Choroid plexus epithelial cell (primary cell): ENCODE data around the gene EIF4H.
"Not testable (repeated sequence)": the region's sequence is repeated elsewhere in the genome, so short reads cannot be mapped to it uniquely, and the experiment has no call there.

Experiments used
- DNase-seq: peaks from one replicate; pipeline ENCODE4 v3.0.0-alpha.2; 2010; ENCODE audit warnings: low read depth
- H3K4me3 ChIP-seq: 2 replicates; pipeline ENCODE4 v1.5.1; 2011; ENCODE audit warnings: low read depth, mild to moderate bottlenecking, control low read depth, low read length, moderate library complexity
- TF ChIP-seq, protein P1 (sequence below): conservative IDR thresholded peaks from 2 replicates; pipeline ENCODE4 v1.5.1; 2011; ENCODE audit warnings: low read depth, mild to moderate bottlenecking, control low read depth, inconsistent platforms, low read length, moderate library complexity

The EIF4H gene

DNA sequence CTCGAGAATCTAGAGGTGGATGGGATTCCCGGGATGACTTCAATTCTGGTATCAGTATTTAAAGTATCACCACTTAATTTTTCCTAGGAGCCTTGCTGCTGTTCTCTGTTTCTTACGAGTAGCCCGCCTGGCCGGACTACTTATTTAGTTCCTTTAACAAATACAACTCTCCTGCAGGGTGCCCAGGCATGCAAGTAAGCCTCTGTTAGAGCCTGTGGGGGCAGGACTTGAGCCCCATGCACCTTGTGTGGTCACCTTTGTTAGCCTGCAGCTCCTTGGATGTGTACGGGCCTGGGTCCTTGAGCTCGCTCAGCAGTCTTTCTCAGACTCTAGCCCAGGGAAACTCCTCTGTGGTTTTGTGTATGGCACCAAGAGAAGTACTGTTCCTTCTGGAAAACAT is 16.1 kb downstream of the EIF4H start:
- TF ChIP-seq, protein P1, sequence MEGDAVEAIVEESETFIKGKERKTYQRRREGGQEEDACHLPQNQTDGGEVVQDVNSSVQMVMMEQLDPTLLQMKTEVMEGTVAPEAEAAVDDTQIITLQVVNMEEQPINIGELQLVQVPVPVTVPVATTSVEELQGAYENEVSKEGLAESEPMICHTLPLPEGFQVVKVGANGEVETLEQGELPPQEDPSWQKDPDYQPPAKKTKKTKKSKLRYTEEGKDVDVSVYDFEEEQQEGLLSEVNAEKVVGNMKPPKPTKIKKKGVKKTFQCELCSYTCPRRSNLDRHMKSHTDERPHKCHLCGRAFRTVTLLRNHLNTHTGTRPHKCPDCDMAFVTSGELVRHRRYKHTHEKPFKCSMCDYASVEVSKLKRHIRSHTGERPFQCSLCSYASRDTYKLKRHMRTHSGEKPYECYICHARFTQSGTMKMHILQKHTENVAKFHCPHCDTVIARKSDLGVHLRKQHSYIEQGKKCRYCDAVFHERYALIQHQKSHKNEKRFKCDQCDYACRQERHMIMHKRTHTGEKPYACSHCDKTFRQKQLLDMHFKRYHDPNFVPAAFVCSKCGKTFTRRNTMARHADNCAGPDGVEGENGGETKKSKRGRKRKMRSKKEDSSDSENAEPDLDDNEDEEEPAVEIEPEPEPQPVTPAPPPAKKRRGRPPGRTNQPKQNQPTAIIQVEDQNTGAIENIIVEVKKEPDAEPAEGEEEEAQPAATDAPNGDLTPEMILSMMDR, result no peak
- no peak overlapping the region for H3K4me3 ChIP-seq
- no peak for DNase-seq

DNA sequence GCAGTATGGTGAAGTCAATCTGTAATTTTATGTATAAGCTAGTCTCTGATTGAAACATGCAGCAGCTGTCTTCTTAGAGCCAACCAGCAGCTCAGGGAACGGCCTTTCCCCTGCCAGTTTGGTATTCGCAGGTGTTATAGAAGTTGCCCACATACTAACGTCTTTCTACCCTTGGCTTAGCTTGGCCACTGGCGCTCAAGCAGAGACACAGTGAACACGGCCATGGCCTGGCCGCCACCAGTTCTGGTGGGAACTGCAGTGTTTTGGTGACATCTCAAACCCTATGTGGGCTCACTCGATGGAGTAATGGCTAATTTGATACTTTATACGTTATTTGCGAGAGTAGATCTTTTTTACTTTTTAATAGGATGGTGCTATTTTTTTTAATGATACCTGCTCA is 17.1 kb downstream of the EIF4H start:
- TF ChIP-seq, protein P1, result no peak
- H3K4me3 ChIP-seq, result no peak overlapping the region
- DNase-seq, result no peak

DNA sequence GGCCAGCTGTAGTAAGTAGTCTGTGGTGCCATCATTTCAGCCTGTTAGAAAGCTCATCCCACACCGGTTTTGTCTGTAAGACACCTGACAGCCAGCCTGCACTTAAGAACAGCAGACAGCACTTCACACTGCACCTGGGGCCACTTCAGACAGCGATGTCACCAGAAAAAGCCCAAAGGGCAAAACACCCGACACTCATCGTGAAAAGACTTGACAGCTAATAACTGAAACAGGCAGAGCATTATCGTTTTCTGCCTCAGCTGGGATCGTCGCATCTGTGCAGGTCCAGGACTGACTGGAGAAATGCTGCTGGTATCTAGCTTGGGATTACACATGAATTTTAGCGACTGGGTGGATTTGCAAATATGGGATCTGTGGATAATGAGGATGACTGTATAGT is 18.9 kb downstream of the EIF4H start:
- H3K4me3 ChIP-seq, result no peak overlapping the region
- no peak for DNase-seq
- TF ChIP-seq, protein P1, result no peak

DNA sequence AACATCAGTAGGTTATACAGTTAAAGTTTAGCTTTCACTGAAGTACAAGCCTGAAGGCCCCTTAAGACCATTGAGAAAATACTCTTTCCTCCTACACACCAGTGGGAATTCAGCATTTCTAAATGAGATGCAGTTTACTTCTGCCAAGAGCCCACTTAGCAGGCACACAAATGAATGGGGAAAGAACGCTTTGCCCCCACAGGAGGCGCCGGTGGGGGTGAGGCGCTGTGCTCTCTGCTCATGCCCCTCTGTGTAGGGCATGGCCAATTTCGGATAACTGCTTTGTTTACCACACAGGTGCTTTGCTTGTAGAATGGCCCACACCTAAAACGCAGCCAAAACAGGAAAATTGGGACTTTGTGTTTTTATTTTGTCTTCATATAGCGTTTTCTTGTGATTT is 19.8 kb downstream of the EIF4H start:
- TF ChIP-seq, protein P1, result no peak
- DNase-seq, result no peak
- no peak overlapping the region for H3K4me3 ChIP-seq

DNA sequence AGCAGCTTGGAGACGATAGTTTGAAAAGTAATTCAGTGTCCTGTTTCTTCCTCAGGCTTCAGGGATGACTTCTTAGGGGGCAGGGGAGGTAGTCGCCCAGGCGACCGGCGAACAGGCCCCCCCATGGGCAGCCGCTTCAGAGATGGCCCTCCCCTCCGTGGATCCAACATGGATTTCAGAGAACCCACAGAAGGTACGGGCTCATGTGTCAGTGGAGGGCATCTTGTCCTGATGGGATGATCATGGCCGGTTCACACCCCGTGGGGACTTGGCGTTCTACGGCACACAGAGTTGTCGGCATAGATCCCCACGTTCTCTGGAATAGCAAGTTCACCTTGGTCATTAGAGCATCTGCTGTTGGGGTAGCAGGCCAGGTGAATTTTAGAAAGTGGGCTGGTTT is 20.5 kb downstream of the EIF4H start:
- TF ChIP-seq, protein P1, result no peak
- no peak overlapping the region for H3K4me3 ChIP-seq
- DNase-seq, result no peak

DNA sequence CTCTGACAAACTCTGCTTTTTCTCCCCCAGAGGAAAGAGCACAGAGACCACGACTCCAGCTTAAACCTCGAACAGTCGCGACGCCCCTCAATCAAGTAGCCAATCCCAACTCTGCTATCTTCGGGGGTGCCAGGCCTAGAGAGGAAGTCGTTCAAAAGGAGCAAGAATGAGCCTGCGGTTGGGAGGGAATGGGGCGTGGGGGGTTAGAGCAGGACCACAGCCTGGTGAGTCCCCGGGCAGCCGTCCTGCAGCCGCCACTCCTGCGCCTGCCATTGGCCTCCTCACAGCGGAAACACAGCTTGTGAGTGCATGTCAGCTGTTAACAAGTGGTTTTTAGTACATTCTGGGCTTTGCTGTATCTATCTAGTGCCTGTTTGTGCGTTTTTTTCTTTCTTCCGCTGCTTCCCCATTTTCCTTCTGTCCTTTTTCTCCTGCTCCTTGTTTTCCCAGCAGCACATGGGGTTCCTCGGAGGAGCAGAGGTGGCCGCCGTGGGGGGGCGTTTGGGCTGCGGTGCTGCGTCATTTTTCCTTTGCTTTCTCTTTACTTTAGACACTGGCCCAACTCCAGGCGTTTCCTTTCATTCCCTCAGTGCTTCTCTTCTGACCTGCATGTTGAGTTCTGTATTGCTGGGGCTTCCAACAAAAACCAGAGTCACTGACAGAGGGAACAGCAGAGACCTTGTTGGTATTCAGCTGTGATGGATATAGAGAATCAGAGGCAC is 21.1 kb downstream of the EIF4H start:
- H3K4me3 ChIP-seq, DNase-seq: not testable (repeated sequence)

DNA sequence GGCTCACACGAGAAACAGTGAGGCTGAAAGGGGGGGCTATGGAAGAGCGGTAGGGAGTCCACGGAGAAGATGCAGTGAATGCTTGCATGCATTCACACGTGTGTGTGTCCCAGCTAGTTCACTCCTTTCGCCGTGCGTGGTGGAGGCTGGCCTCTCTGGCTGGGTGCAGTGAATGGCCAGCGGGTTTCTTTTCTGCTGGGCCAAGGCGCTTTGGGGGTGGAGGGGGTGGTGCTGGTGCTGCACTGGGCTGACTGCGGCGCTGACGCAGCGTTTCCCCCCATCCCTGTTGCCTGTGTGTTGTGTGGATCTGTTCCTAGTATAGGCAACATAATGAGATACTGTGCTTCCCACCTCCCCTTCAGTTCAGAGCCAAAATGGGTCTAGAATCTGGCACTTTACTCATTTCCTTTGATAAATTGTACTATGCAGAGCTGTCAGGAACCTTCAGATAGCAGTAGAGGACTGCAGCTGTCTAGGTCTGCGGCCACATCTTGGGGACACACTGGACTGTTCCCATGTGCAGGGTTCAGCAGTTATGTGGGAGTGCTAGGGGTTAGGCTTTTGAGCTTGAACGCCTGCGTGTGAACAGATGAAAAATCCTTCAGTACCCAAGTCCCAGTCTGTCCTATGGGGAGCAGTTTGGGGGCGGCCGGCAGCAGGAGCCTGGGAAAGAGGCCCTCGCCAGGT is 22.0 kb downstream of the EIF4H start:
- DNase-seq, H3K4me3 ChIP-seq: not testable (repeated sequence)

DNA sequence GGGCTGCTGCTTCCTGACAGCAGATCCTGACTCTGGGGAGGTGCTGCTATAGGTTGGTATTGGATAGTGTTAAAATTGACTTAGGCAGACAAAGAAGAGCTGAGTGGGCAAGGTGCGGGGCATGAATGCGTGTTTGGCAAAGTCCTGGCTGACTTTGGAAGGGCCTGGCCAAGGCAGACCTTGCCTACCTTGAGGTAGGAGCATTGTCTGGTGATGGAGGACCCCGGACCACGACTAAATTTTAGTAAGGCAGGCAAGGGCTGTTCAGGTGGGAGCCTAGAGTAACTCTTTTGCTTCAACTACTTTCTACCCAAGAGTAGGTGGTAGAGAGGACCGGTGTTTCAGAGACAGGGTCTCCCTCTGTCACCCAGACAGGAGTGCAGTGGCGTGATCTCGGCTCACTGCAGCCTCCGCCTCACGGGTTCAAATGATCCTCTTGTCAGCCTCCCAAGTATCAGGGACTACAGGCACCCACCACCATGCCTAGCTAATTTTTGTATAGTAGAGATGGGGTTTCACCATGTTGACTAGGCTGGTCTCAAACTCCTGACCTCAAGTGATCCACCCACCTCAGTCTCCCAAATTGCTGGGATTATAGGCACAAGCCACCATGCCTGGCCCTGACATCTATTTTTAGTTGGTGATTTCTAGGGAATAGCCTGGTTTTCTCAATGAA is 23.4 kb downstream of the EIF4H start:
- H3K4me3 ChIP-seq, result no peak overlapping the region
- TF ChIP-seq, protein P1, result no peak
- DNase-seq, result no peak
